ENCODE measurements around the gene KRTAP5-2.

- TF ChIP-seq ZNF143 (CRISPR knock-in tag; IDR thresholded peaks at IDR 0.05) (no peak), POLR2A (conservative IDR thresholded peaks at IDR 0.05) (no peak), YY1 (IDR thresholded peaks at IDR 0.05; ENCODE audit: borderline replicate concordance in 1 of 3, control insufficient read depth in 1 of 3, extremely low read depth in 1 of 3, insufficient read depth in 3 of 3, insufficient read length in 1 of 3, insufficient replicate concordance in 2 of 3, low read depth in 1 of 3, low read length in 2 of 3) (no peak), HNRNPLL (IDR thresholded peaks at IDR 0.05; ENCODE audit: low read depth, low read length, poor library complexity, severe bottlenecking) (no peak), ZNF57 (CRISPR knock-in tag; IDR thresholded peaks at IDR 0.05) (no peak), RBM22 (IDR thresholded peaks at IDR 0.05; ENCODE audit: low read depth, low read length, poor library complexity, severe bottlenecking) (no peak), MYBL2 (IDR thresholded peaks at IDR 0.05; ENCODE audit: low read depth) (no peak), MYBL2 (CRISPR knock-in tag; IDR thresholded peaks at IDR 0.05; ENCODE audit: borderline replicate concordance) (no peak), CHD2 (IDR thresholded peaks at IDR 0.05; ENCODE audit: low read depth, low read length) (no peak), POLR2G (IDR thresholded peaks at IDR 0.05; ENCODE audit: low read depth, low read length) (no peak), L3MBTL2 (IDR thresholded peaks at IDR 0.05) (no peak), GTF2B (IDR thresholded peaks at IDR 0.05; ENCODE audit: extremely low read depth, insufficient read length) (no peak)
- TF ChIP-seq, protein P1, sequence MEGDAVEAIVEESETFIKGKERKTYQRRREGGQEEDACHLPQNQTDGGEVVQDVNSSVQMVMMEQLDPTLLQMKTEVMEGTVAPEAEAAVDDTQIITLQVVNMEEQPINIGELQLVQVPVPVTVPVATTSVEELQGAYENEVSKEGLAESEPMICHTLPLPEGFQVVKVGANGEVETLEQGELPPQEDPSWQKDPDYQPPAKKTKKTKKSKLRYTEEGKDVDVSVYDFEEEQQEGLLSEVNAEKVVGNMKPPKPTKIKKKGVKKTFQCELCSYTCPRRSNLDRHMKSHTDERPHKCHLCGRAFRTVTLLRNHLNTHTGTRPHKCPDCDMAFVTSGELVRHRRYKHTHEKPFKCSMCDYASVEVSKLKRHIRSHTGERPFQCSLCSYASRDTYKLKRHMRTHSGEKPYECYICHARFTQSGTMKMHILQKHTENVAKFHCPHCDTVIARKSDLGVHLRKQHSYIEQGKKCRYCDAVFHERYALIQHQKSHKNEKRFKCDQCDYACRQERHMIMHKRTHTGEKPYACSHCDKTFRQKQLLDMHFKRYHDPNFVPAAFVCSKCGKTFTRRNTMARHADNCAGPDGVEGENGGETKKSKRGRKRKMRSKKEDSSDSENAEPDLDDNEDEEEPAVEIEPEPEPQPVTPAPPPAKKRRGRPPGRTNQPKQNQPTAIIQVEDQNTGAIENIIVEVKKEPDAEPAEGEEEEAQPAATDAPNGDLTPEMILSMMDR (IDR thresholded peaks at IDR 0.05 in 2 of 3, conservative IDR thresholded peaks at IDR 0.05 in 1 of 3; ENCODE audit: insufficient read depth in 2 of 3, low read depth in 1 of 3, low read length in 3 of 3) = no peak
- TF ChIP-seq, protein P2, sequence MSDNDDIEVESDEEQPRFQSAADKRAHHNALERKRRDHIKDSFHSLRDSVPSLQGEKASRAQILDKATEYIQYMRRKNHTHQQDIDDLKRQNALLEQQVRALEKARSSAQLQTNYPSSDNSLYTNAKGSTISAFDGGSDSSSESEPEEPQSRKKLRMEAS (CRISPR knock-in tag; IDR thresholded peaks at IDR 0.05) = no peak
These were observed 45.1 kb upstream of the KRTAP5-2 start for GRCh38 chr11:1643146-1643690.

Measured in K562 (cell line).